ENCODE measurements around the gene PKP4. TPM values are rescaled to one million over a fixed set of nuclear protein-coding genes. Genes with fewer than 3 reads are reported as not detected.

PKP4 gene
- total RNA-seq, 1 experiment from 2014 or later: 59.1 TPM

GRCh38 chr2:158554996-158555395 is 98.2 kb downstream of the PKP4 start:
- Histone ChIP-seq H3K79me2 (ENCODE audit: low read depth) (no peaks in the 10 kb centered on the region), H3K4me2 (no peak overlapping the region), H3K27ac (no peak overlapping the region), H3K4me1 (replicated peaks; ENCODE audit: insufficient read depth) (no peaks in the 10 kb centered on the region), H3F3A (ENCODE audit: insufficient read depth, low read depth) (no peaks in the 10 kb centered on the region), H3K4me3 (no peak overlapping the region), H4K20me1 (ENCODE audit: insufficient read depth) (no peaks in the 10 kb centered on the region), H3K9me2 (ENCODE audit: insufficient read depth) (no peaks in the 10 kb centered on the region), H3K27me3 (ENCODE audit: insufficient read depth, low read depth) (no peaks in the 10 kb centered on the region), H3K36me3 (ENCODE audit: low read depth) (no peaks in the 10 kb centered on the region), H3K9me3 (ENCODE audit: insufficient read depth, low read depth) (no peaks in the 10 kb centered on the region), H2AFZ (no peak overlapping the region)
- no peak for TF ChIP-seq CTCF (conservative IDR thresholded peaks at IDR 0.05)
- TF ChIP-seq EZH2 (IDR thresholded peaks at IDR 0.05; ENCODE audit: low read depth): no peak
- DNase-seq: no peak
- no TSS peak for BruUV-seq (replicated peaks)
- ChIA-PET POLR2A (ENCODE audit: unreplicated experiment) (no interaction called here), CTCF (no interaction called here)
- intact Hi-C loops (cut with micrococcal nuclease; ENCODE audit: unreplicated experiment): no loop called here

- no peak overlapping the region for H3K4me2 ChIP-seq
- no peaks in the 10 kb centered on the region for H4K20me1 ChIP-seq (ENCODE audit: insufficient read depth)
- intact Hi-C loops (cut with micrococcal nuclease; ENCODE audit: unreplicated experiment): no loop called here
- no peaks in the 10 kb centered on the region for H3F3A ChIP-seq (ENCODE audit: insufficient read depth, low read depth)
- no peak overlapping the region for H3K4me3 ChIP-seq
- no peaks in the 10 kb centered on the region for H3K4me1 ChIP-seq (replicated peaks; ENCODE audit: insufficient read depth)
- no peak for DNase-seq
- no peaks in the 10 kb centered on the region for H3K79me2 ChIP-seq (ENCODE audit: low read depth)
- TF ChIP-seq EZH2 (IDR thresholded peaks at IDR 0.05; ENCODE audit: low read depth) (no peak), CTCF (conservative IDR thresholded peaks at IDR 0.05) (no peak)
- ChIA-PET CTCF (no interaction called here), POLR2A (ENCODE audit: unreplicated experiment) (no interaction called here)
- no peaks in the 10 kb centered on the region for H3K27me3 ChIP-seq (ENCODE audit: insufficient read depth, low read depth)
- no peak overlapping the region for H3K27ac ChIP-seq
- H3K36me3 ChIP-seq (ENCODE audit: low read depth): no peaks in the 10 kb centered on the region
- no peak overlapping the region for H2AFZ ChIP-seq
- BruUV-seq (replicated peaks): no TSS peak
- no peaks in the 10 kb centered on the region for H3K9me2 ChIP-seq (ENCODE audit: insufficient read depth)
- no peaks in the 10 kb centered on the region for H3K9me3 ChIP-seq (ENCODE audit: insufficient read depth, low read depth)
Measured at GRCh38 chr2:158556124-158556523, 99.4 kb downstream of the PKP4 start.

- no peaks in the 10 kb centered on the region for H3K79me2 ChIP-seq (ENCODE audit: low read depth)
- no peaks in the 10 kb centered on the region for H3K4me1 ChIP-seq (replicated peaks; ENCODE audit: insufficient read depth)
- DNase-seq: no peak
- no peak overlapping the region for H2AFZ ChIP-seq
- ChIA-PET CTCF (no interaction called here), POLR2A (ENCODE audit: unreplicated experiment) (no interaction called here)
- no peaks in the 10 kb centered on the region for H3F3A ChIP-seq (ENCODE audit: insufficient read depth, low read depth)
- H3K36me3 ChIP-seq (ENCODE audit: low read depth): no peaks in the 10 kb centered on the region
- no peak overlapping the region for H3K4me3 ChIP-seq
- no peaks in the 10 kb centered on the region for H3K9me2 ChIP-seq (ENCODE audit: insufficient read depth)
- TF ChIP-seq CTCF (conservative IDR thresholded peaks at IDR 0.05): no peak
- TF ChIP-seq EZH2 (IDR thresholded peaks at IDR 0.05; ENCODE audit: low read depth): no peak
- H3K27ac ChIP-seq: no peak overlapping the region
- H3K4me2 ChIP-seq: no peak overlapping the region
- H3K9me3 ChIP-seq (ENCODE audit: insufficient read depth, low read depth): no peaks in the 10 kb centered on the region
- intact Hi-C loops (cut with micrococcal nuclease; ENCODE audit: unreplicated experiment): no loop called here
- no peaks in the 10 kb centered on the region for H4K20me1 ChIP-seq (ENCODE audit: insufficient read depth)
- H3K27me3 ChIP-seq (ENCODE audit: insufficient read depth, low read depth): no peaks in the 10 kb centered on the region
- no TSS peak for BruUV-seq (replicated peaks)
Measured at GRCh38 chr2:158557752-158558151, 101.0 kb downstream of the PKP4 start.

All from PC-9 (cell line).